ENCODE data around the gene KIF16B.

- no peak for TF ChIP-seq ZNF776 (tag by site-specific recombination; IDR thresholded peaks at IDR 0.05; ENCODE audit: borderline replicate concordance)
- TF ChIP-seq ZNF10 (tag by site-specific recombination; IDR thresholded peaks at IDR 0.05) = no peak
- TF ChIP-seq ZNF624 (tag by site-specific recombination; IDR thresholded peaks at IDR 0.05) = no peak
- no peak for TF ChIP-seq GLI2 (tag by site-specific recombination; IDR thresholded peaks at IDR 0.05; ENCODE audit: borderline replicate concordance, low read depth)
- TF ChIP-seq, protein P1, sequence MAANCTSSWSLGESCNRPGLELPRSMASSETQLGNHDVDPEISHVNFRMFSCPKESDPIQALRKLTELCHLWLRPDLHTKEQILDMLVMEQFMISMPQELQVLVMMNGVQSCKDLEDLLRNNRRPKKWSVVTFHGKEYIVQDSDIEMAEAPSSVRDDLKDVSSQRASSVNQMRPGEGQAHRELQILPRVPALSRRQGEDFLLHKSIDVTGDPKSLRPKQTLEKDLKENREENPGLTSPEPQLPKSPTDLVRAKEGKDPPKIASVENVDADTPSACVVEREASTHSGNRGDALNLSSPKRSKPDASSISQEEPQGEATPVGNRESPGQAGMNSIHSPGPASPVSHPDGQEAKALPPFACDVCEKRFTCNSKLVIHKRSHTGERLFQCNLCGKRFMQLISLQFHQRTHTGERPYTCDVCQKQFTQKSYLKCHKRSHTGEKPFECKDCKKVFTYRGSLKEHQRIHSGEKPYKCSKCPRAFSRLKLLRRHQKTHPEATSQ (tag by site-specific recombination; IDR thresholded peaks at IDR 0.05) = no peak
Measured at GRCh38 chr20:16316513-16316912, 256.7 kb downstream of the KIF16B start.

Measured in HEK293 (cell line).